GM12872 (cell line): ENCODE results near the gene AMOTL2.

Experiments used
- TF ChIP-seq, protein P1 (sequence below): IDR thresholded peaks from 3 replicates; pipeline ENCODE4 v1.5.1; 2011; ENCODE audit warnings: low read depth, mild to moderate bottlenecking, low read length, moderate library complexity; ENCODE audit not compliant: insufficient read depth

Gene AMOTL2

DNA sequence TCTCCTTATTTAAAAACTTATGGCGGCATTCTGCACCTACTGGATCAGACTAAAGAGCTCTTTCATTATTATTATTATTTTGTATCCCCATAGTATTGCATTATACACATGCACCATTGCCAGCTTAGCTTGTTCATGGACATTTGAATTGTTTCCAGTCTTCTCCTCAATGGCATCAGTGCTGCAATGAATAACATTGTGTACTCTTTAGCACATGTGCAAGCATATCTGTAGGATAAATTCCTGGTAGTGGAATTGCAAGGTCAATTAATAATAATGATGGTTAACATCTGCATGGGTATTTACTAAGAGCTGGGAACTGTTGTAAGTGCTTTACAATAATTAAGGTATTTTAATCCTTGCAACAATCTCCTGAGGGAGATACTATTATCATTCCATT, 52.0 kb downstream of the AMOTL2 start:
- TF ChIP-seq, protein P1, sequence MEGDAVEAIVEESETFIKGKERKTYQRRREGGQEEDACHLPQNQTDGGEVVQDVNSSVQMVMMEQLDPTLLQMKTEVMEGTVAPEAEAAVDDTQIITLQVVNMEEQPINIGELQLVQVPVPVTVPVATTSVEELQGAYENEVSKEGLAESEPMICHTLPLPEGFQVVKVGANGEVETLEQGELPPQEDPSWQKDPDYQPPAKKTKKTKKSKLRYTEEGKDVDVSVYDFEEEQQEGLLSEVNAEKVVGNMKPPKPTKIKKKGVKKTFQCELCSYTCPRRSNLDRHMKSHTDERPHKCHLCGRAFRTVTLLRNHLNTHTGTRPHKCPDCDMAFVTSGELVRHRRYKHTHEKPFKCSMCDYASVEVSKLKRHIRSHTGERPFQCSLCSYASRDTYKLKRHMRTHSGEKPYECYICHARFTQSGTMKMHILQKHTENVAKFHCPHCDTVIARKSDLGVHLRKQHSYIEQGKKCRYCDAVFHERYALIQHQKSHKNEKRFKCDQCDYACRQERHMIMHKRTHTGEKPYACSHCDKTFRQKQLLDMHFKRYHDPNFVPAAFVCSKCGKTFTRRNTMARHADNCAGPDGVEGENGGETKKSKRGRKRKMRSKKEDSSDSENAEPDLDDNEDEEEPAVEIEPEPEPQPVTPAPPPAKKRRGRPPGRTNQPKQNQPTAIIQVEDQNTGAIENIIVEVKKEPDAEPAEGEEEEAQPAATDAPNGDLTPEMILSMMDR = no peak

- TF ChIP-seq, protein P1 = no peak
Measured at GRCh38 chr3:134320749-134321148, 53.5 kb downstream of the AMOTL2 start.

DNA sequence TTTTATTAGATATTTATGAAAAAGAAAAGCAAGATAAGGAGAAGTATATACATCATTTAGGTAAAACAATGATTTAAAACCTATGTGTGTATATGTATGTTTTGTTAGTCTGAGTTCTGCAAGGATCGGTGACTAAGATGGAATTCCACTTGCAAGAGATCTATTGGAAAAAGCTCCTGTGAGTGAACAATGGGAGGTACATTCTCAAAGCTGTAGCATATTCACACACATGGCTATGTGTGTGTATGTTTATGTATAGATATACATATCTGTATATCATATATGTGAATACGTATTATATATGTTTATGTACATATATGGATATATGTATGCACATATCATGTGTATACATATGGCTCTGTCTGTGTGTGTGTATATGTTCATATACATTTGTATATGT, 54.3 kb downstream of the AMOTL2 start:
- TF ChIP-seq, protein P1 = no peak

- TF ChIP-seq, protein P1 = no peak
Measured at GRCh38 chr3:134318166-134318565, 56.1 kb downstream of the AMOTL2 start.

DNA sequence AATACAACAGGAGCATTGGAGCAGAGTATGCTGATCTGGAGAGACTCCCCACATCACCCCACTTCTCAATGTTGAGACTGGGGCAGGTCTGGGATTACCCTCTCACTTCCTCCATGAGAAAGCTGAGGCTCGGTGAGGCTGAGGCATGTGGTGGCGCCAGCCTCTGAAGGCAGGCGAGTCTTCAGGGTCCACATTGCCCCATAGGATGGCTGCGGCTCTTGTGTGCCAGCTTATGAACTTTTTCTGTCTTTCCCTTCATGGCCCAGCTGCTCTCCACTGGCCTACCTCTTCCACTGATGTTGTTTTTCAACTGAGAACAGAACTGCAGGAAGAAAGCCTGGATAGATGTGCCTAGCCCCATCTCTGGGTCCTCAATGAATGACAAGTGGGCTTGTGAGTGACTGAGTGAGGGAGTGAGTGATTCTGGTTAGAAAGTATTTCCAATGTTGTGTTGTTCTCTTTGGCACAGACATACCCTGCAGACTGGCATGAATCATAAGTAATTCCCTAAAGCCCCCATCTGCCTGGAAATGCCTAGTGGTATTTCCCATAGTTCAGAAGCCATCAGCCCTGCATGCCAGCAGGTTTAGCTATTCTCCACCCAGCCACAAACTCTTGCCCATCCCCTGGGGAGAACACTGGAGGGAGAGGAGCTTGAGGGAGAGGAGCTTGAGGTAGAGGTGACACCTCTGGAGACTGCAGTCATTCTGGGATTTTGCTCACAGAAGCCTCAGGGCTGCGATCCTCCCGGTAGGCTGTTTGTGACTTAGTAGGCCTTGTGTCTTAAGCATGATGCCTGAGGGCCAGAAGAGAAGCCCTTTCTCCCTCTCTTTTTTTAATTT, 56.9 kb downstream of the AMOTL2 start:
- TF ChIP-seq, protein P1 = no peak

- TF ChIP-seq, protein P1 = no peak
Measured at GRCh38 chr3:134315286-134316106, 58.8 kb downstream of the AMOTL2 start.

DNA sequence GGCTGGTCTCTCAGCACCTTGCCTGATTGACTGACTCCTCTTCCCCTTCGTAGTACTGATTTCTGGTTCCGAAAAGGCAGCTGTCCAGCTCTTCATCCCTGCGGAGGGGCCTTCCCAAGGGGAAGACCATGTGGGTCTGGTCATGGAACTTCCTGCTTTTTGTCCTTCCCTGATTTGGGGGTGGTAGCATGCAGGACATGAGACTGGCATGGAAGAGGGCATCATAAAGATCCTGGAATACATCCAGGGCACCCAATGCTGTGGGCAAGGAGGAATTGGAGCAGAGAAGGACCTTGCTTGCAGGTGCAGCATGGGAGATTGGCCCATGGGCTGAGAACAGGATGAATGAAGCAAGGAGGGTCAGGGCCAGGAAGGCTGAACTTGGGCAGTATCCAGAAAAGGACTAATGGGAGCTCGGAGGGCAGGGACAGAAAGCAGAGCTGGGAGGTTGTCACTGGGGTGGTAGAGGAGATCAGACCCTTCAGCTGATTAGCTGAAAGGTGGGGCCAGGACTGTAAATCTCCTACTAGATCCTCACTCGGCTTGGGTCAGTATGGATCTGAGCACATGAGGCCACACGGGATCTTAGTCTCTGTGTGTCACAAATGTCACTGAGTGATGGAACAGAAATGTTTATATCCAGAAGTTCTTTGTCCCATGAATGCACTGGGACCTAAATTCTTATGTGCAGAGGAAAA, 59.5 kb downstream of the AMOTL2 start:
- TF ChIP-seq, protein P1 = no peak
